NT2/D1 (cell line): ENCODE measurements around the gene FMNL2.
A peak's percentile ranks its signal among the peaks of the same experiment; 100 is the strongest.

Experiments used
- DNase-seq: peaks from one replicate; pipeline ENCODE4 v3.0.0-alpha.2; 2011; ENCODE audit warnings: low read depth, low spot score
- H3K27me3 ChIP-seq: 2 replicates; pipeline ENCODE4 v1.6.0; 2011; ENCODE audit warnings: mild to moderate bottlenecking; ENCODE audit not compliant: insufficient read length, insufficient read depth
- H3K36me3 ChIP-seq: 2 replicates; pipeline ENCODE4 v1.6.1; 2011; ENCODE audit warnings: mild to moderate bottlenecking, low read length, mixed read lengths; ENCODE audit not compliant: insufficient read depth, insufficient read length
- H3K4me1 ChIP-seq: 2 replicates; pipeline ENCODE4 v1.5.1; 2011; ENCODE audit not compliant: insufficient read depth, insufficient read length
- H3K4me3 ChIP-seq: 2 replicates; pipeline ENCODE4 v1.5.1; 2011; ENCODE audit warnings: low read depth; ENCODE audit not compliant: insufficient read length
- H3K9ac ChIP-seq: 2 replicates; pipeline ENCODE4 v1.6.0; 2011; ENCODE audit warnings: low read depth; ENCODE audit not compliant: insufficient read length
- H3K9me3 ChIP-seq: 2 replicates; pipeline ENCODE4 v1.5.1; 2011; ENCODE audit warnings: mild to moderate bottlenecking, low read length; ENCODE audit not compliant: insufficient read depth
- SUZ12 ChIP-seq: IDR thresholded peaks from 2 replicates; pipeline ENCODE4 v1.6.1; 2011; ENCODE audit not compliant: insufficient read length, insufficient read depth; ENCODE audit errors: extremely low read depth
- YY1 ChIP-seq: IDR thresholded peaks from 2 replicates; pipeline ENCODE4 v1.6.1; 2011; ENCODE audit not compliant: insufficient read length, insufficient read depth
- ZNF274 ChIP-seq: IDR thresholded peaks from 2 replicates; pipeline ENCODE4 v1.6.1; 2011; ENCODE audit warnings: mild to moderate bottlenecking, low read depth, low read length

FMNL2 gene

DNA sequence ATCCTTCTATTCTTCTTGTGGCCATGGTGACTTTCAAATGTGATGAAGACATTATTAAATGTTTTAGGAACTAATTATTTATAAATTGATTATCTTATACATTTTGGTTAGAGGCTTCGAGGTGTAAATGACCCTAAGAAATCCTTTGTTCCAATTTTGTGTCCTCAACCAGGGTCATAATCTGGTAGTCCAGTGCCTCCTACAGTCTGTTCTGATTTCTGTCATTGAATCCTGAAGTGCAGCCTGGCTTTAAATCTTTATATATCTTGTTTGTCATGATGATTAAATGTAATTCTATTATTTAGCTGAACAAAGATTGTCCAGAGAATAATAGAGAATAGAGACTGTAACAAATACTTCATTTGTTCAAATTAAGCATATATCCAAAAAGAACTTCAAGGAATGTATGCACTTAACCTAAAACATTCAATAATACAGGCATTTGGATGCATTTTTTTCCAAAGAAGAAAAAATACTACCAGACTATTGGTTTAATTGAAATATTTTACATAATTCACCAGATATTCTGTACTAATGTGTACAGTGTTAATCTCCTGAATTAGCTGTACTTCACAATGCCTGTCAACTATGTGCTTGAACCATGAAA, 292.5 kb downstream of the FMNL2 start:
- DNase-seq: no peak
- Histone ChIP-seq H3K9ac (no peak overlapping the region), H3K4me1 (no peaks in the 10 kb centered on the region), H3K27me3 (no peaks in the 10 kb centered on the region), H3K9me3 (no peaks in the 10 kb centered on the region), H3K36me3 (peaks cover 35% of the 10 kb centered on the region), H3K4me3 (no peak overlapping the region)
- TF ChIP-seq ZNF274: no peak
- TF ChIP-seq SUZ12: no peak
- TF ChIP-seq YY1: no peak

DNA sequence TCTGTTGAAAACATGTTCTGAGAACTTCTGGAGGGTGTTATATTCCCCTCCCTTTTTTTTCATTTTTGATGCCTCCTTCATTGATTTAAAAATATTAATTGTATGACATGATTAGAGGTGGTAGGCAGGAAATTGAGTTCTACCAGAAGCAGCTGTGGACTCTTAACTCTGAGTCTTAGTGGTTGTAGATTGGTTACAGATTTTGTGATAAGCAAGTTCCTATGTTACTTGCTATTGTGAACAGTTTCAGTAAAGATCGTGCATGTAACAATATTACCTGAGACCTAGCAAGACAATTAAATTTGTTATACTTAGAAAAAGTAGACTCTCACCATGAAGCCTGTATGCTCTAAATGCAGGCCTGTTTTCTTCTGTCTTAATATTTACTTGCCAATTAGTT, 294.2 kb downstream of the FMNL2 start:
- TF ChIP-seq SUZ12: no peak
- Histone ChIP-seq H3K4me1 (no peaks in the 10 kb centered on the region), H3K4me3 (no peak overlapping the region), H3K27me3 (no peaks in the 10 kb centered on the region), H3K36me3 (peaks cover 36% of the 10 kb centered on the region), H3K9me3 (no peaks in the 10 kb centered on the region), H3K9ac (no peak overlapping the region)
- DNase-seq: no peak

DNA sequence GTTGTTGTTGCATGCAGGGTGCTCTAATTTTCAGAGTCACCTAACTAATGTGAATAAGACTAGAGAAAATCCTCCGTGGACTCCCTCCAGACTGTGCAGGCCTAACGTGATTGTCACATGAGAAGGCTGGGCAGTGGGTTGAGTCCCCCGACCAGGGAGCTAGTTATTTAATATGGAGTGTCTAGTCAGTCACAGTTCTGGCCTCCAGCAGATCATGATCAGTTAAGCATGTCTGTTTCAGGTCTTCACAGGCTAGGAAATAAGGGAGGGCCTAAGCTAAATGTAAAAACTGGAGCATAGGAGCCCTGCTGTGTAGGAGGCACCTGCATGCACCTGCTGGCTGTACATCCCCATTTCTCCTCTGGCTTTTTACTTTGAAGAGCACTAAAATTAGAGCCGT, 295.5 kb downstream of the FMNL2 start:
- Histone ChIP-seq H3K9me3 (no peaks in the 10 kb centered on the region), H3K4me1 (no peaks in the 10 kb centered on the region), H3K9ac (no peak overlapping the region), H3K27me3 (no peaks in the 10 kb centered on the region), H3K36me3 (peaks cover 32% of the 10 kb centered on the region), H3K4me3 (no peak overlapping the region)
- DNase-seq: no peak
- TF ChIP-seq ZNF274 (no peak), SUZ12 (no peak), YY1 (no peak)

DNA sequence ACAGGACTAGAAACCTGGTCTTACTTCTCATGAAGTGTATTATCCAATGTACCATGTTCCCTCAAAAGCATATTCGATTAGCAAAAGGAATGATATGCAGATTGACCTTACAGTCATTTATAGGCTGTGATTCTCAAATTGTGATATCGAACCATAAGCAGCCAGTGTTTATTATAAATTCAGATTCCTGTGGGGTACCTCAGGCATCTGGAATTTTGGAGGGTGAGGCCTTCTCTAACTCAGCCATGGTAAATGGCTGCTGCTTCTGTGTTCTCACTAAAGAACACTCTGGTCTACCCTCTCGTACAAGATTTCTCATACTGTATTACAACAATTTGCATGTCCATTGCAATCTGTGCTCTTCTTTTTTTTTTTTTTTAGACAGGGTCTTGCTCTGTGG, 297.8 kb downstream of the FMNL2 start:
- Histone ChIP-seq H3K4me3 (no peak overlapping the region), H3K27me3 (no peaks in the 10 kb centered on the region), H3K4me1 (no peaks in the 10 kb centered on the region), H3K9ac (no peak overlapping the region), H3K9me3 (no peaks in the 10 kb centered on the region), H3K36me3 (peaks cover 40% of the 10 kb centered on the region)
- no peak for DNase-seq
- TF ChIP-seq SUZ12 (no peak), ZNF274 (no peak), YY1 (no peak)

DNA sequence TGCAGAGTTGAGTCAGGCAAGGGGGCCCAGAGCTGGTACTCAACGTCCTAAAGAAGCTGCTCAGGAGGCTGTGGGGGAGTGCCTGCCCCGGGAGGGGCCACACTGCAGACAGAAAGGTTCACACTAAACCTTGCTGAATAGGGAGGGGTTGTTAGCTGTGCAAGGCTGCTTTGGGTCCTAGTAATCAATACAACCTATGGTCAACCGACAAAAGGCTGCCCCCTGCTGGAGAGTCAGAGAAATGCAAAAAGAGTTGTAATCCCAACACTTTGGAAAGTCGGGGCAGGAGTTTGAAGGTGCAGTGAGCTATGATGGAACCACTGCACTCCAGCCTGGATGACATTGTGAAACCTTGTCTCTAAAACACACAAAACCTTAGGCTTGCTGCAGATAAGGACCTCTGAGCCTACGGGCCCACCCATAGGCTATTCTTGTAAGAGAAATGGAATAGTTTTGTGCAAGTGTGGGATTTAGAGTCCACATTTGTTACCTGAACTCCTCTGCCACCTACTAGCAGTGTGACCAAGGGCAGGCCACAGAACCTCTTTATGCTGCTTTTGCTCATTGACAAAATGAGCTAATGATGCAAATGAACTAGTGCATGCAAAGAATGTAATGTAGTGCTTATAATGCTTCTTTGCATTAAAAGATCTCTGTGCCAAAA, 300.8 kb downstream of the FMNL2 start:
- H3K9ac ChIP-seq: no peak overlapping the region
- DNase-seq: peak; percentile 58
- no peak for TF ChIP-seq SUZ12
- no peak for TF ChIP-seq YY1
- no peak for TF ChIP-seq ZNF274

DNA sequence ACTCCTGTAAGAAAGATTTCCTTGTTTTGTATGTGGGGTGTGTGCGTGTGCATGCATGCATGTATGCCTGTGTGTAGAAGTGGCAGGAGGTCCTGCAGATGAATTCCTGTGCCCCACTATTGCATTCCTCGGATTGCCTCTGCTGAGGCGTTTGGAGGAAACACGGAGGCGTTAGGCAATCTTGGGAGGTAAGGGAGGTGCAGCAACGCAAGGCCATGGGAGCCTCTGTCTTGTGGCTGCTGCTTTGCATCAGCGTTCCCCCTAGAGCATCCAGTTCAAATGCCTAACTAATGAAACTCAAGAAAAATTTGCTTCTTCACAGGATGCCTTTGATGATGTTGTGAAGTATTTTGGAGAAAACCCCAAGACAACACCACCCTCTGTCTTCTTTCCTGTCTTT, 302.3 kb downstream of the FMNL2 start:
- no peaks in the 10 kb centered on the region for H3K4me1 ChIP-seq
- no peak for TF ChIP-seq SUZ12
- TF ChIP-seq ZNF274: no peak
- no peak for TF ChIP-seq YY1
- no peaks in the 10 kb centered on the region for H3K9me3 ChIP-seq
- DNase-seq: no peak
- H3K36me3 ChIP-seq: peaks cover 48% of the 10 kb centered on the region
- H3K27me3 ChIP-seq: no peaks in the 10 kb centered on the region
- no peak overlapping the region for H3K4me3 ChIP-seq
- no peak overlapping the region for H3K9ac ChIP-seq

More for the DNA sequence above, 300.8 kb downstream of the FMNL2 start:
- H3K27me3 ChIP-seq: no peaks in the 10 kb centered on the region
- no peaks in the 10 kb centered on the region for H3K9me3 ChIP-seq
- no peak overlapping the region for H3K4me3 ChIP-seq
- no peaks in the 10 kb centered on the region for H3K4me1 ChIP-seq
- peaks cover 44% of the 10 kb centered on the region for H3K36me3 ChIP-seq

DNA sequence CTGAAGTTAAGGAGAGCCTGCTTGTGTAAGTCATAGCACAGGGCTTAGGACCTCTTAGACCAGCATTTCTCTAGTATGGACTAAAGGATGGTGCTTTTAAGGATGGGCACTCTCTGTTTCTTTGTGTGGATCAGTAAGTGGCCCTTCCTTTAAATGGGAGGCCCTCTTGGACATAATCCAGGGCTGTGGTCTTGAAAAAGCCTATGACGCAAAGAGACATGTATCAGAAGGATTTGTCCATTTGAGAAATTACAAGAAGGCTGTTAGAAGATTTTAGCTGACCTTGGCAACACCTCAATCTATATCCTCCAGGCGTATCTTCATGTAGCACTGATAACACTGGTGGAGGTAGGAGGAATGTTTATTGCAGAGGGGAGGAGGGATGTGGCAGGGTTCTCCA, 303.1 kb downstream of the FMNL2 start:
- Histone ChIP-seq H3K9ac (no peak overlapping the region), H3K36me3 (peaks cover 51% of the 10 kb centered on the region), H3K27me3 (no peaks in the 10 kb centered on the region), H3K4me3 (no peak overlapping the region), H3K4me1 (no peaks in the 10 kb centered on the region), H3K9me3 (no peaks in the 10 kb centered on the region)
- TF ChIP-seq SUZ12 (no peak), ZNF274 (no peak), YY1 (no peak)
- DNase-seq: no peak
